HuH-7.5 (cell line): ENCODE measurements around the gene MLPH.

ENCODE experiments used
- DNase-seq: peaks from one replicate; pipeline ENCODE4 v3.0.0; 2011; ENCODE audit warnings: low spot score

MLPH gene, protein sequence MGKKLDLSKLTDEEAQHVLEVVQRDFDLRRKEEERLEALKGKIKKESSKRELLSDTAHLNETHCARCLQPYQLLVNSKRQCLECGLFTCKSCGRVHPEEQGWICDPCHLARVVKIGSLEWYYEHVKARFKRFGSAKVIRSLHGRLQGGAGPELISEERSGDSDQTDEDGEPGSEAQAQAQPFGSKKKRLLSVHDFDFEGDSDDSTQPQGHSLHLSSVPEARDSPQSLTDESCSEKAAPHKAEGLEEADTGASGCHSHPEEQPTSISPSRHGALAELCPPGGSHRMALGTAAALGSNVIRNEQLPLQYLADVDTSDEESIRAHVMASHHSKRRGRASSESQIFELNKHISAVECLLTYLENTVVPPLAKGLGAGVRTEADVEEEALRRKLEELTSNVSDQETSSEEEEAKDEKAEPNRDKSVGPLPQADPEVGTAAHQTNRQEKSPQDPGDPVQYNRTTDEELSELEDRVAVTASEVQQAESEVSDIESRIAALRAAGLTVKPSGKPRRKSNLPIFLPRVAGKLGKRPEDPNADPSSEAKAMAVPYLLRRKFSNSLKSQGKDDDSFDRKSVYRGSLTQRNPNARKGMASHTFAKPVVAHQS

DNA sequence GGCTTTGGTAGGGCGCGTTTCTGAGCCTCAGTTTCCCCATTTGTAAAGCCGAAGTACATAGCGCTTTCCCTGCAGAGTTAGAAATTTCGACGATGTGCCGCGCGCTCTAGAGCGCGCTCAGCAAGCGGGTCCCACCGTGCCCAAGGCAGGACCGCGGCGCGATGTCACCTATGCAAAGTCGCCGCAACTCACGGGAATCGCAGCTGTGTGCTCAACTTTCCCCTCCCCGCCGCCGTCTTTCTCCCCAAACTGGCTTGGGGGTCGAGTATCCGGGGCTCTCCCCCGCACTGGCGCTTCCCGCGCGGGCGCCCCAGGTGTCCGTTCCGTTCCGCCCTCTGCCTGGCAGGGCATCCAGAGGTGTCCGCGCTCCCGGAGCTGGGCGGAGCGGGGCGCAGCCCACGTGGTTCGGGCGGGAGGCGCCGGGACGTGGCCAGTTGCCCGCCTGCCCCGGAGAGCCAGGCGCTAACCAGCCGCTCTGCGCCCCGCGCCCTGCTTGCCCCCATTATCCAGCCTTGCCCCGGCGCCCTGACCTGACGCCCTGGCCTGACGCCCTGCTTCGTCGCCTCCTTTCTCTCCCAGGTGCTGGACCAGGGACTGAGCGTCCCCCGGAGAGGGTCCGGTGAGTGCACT is at the start of gene MLPH:
Gene MLPH, plus strand, starts transcription at position 433 of the 630 bp plus-strand sequence. CDS start 6,176 bp downstream, outside the sequence.
- no peak for DNase-seq

DNA sequence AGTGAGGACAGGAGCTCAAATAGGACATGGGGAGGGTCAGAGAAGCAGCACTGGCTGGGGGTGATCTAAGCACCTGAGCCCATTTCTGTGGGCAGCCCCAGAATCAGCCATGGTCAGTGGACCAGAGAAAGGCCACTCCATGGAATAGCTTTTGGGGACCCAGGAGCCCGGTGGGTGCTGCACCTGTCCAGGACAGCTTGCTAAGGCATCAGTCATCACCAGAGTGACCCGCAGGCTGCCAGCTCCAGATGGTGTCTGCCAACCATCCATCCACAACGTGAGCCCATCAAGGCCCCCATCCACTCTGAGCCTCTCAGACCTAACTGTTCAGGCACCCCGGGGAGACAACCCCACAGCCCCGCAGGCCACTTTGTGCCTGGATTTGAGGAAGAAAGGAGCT is 49.5 kb upstream of the MLPH start:
- DNase-seq = no peak

DNA sequence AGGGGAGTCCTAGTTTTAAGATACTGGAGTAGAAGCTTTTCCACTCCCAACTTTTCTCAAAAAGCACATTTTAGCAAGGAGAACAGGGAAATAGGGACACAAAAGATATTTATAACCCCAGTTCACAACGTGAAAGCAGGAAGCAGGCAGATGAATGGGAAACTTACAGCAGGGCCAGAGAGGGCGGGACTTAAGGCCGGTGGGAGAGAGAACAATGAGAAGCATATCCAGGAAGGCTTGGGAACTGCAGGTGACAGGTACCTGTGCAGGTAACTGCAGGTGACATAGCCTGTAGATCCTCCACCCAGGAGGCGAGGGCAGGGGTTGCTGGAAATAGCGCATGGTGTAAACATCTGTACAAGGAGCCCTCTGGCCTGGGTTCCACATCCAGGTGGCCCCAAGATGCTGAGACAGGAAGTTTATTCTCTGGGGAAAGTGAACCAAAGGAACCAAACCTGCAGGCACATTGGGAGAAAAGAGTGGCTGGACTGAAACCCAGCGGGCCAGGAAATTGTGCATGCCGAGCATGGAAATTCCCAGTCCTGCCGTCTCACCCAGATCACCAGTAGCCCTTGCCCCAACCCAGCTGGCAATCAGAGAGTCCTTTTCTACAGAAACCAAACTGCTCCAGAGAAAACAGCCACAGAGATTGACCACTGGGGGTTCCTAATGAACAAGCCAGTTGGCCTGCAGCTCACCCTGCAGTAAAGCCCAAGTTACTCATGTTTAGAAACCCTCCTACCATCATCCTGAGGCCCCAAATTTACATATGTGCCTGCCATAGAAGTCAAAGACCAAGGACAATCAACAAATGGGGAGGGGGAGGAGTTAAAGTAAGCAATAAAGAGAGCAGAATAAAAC is 48.7 kb upstream of the MLPH start:
- DNase-seq = no peak

DNA sequence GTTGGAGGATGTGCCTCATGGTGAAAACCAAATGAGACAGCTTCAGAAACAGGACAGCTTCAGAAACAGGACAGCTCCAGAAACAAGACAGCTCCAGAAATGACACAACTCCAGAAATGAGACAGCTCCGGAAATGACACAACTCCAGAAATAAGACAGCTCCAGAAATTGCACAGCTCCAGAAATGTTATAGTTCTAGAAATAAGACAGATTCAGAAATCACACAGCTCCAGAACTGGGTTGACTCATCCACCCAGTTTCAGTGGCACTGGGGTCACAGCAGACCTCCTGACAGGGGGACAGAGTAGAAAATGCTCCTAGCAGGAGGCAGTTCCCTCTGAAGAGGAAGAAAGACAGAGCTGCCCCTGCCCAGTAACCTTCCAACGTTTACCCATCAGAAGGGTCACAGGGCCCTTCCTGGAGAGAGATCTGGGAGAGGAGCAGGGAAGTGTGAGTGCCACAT is 46.2 kb upstream of the MLPH start:
- DNase-seq = no peak

DNA sequence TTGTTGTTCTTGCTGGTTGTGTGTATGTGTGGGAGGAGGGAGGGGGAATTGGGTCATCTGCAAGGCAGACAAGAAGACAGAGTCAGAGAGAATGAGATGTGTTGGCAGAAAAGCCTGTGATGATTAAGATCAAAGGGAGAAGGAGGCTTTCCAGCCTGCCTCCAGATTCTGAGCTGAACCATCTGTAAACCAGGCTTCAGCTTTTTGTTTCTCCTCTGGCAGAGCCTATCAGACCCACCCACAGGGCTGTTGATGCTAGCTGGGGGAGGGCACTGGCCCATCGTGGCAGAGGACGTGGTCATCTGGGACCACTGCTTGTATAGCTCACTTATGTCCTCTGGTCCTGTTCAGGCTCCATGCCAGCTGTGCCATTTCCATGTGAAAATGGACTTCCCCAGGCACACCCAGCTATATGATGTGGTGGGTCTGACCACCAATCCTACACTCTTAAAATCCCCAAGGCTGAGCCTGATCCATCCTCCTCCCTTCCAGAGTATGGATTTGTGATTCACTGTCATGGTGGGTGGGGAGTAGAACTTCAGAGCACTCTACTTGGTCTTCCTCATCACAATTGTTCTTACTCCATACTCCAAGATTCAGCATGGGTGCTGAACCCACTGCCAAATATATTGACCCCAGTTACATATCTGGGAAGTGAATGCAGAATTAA is 45.3 kb upstream of the MLPH start:
- DNase-seq = no peak

DNA sequence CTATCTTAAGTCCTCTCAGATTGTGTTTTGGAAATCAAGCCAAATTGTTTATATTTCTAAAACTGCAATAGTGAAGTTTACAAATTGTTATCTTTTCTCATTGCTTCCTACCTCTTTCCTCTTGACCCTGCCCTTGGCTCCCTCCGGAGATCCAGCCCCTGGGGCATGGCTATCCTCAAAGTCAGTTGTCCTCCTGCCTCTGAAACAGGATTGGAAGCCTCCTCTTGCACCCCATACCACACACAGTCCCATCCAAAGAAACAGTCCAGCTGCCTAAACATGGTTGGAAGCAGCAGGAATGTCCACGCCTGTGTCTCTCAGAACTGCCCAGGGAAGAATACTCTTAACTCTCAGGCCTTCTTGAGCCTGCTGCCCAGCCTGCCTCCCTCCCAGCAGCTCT is 43.0 kb upstream of the MLPH start:
- no peak for DNase-seq

DNA sequence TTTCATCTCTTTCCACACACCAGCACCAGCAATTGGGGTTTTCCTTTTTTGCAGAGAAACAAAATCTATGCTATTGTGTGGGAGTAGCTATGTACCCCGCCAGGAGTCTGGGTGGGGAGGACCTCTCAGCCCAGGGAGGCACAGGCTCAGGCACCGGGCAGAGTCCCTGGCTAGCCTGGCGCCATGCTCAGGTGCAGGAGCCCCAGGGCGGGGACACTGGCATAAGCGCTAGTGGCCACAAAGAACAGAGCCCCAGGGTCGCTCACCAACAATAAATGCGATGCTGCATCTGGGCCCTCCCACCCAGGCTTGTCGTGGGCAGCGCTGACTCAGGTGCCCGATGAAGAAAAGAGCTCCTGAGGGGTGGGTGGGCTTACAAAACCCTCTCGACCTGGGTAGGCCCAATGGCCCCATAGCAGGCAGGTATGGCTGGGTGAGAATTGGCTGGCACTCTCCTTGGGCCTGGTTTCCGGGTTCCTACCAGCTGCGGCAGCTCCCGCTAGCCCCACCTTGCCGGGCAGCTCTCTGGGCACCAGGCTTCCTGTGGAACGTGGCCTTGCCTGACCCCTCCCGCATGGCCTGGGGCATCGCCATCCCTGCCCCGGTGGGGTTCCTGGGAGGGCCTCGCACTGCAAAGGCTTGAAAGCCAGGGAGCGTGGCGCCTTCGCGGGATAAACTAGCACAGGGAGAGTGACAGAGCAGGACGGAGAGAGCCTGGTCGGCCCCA is 41.3 kb upstream of the MLPH start:
- no peak for DNase-seq

DNA sequence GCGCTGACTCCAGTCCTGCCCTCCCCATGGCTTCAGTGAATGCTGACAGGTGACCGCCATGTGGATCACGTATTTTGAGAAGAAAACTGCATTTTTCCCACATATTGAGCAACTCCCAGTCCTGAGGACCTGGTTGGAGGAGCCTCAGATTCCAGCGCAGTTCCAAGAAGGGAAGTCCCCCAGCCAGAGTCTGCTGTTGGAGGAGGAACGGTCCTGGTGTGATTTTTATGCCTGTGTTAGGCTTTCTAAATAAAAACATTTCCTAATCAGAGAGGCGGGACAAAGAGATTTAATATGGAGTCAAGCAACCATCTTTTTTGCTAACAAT is 40.7 kb upstream of the MLPH start:
- DNase-seq = no peak

DNA sequence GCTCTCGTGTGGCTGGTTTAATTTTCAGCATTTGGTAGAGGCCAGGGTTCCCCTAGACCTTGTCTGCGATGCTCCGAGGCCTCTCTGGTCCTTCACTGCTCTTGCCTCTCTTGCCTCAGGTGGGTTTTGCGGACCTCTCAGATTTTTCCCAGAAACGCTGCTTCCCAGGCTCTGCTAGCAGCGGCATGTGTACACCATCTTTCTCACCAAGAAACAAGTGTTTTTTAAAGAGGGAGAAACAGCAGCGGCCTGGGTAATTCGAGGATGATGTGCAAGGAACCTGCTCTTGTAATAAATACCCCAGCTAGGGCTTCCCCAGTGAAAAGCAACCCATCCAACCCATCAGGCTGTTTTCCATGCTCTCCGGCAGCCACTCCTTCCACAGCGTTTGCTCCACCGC is 39.6 kb upstream of the MLPH start:
- DNase-seq = no peak

DNA sequence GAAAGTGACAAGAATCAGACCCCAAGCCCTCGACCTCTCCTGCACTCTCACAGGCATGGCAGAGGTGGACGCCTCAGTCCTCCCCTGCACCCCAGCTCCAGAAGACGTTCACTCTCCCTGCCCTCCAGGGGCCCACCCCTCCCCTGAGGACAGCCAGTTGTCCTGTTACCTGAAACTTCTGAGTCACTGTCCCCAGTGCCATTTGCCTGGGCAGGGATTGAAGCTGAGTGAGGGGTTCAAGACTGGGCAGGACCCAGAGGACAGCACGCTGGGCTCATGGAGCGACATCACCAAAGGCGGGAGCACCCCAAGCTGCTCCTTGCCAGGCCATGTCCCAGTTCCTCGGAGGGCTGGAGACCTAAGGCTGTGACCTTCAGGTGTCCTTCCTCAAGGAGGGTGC is 38.9 kb upstream of the MLPH start:
- no peak for DNase-seq

DNA sequence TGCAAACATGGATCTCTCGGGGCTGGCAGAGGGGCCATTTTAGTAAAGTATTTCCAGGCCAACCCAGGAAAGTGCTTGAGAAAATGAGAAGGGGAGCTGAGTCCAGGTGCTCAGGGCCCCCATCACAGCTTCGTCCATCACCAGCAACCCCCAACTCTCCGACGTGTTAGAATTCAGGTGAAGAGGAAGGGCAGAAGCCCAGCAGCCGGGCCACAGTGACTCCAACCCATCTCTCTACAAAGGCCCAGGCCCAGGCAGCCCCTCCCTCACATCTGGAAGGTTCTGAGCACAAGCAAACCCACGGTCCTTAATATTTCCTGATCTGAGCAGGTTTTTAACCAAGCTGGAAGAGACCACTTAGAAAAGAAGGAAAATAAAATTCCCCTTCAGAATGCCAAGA is 38.4 kb upstream of the MLPH start:
- no peak for DNase-seq

DNA sequence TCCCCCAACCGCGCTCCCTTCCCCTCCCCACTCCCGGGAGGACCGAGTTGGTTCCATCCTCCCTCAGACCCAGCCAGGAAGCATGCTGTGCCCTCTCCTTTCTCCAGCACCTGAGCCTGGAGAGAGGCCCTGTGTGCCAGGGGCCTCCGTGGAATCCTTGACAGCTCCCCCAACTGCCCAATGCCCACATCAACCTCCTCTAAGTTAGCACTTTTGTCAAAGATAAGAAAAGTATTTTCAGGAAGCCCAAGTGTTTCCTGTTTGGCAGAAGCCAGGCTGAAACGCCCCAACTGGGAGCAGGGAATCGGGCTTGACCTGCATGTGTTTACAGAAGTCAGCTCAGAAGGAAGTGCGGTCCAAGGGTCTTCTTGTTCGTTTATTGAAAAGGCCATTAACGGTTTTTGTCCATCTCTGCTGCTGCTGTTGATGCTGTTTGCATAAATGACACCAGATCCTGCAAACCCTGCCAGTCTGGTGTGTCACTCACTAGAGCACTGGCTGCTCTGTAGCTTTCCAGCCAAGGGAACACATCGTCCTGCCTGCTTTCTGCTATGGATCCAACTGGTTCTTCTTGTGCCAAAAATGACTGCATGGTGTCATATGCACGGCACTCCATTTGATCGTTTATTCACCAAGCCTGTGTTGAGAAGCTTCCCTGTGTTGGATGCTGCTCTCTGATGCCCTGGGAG is 37.7 kb upstream of the MLPH start:
- no peak for DNase-seq

DNA sequence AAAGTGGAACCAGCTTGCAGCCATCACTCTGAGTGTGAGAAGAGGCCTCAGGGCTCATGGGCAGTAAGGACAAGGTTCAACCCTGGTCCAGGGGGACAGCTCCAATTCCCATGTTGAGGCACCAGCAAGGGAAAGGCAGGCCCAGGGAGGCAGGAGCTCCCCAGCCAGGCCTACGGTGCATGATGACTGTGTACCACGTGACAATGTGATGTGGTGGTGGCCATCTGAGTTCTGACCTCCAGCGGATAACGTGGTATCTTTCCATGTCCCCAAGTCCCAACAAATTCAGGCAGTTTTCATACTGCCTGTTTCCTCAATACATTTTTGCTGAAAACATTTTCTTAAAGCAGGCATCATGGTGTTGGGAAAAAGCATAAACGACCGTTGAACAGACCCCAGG is 36.9 kb upstream of the MLPH start:
- DNase-seq = no peak

DNA sequence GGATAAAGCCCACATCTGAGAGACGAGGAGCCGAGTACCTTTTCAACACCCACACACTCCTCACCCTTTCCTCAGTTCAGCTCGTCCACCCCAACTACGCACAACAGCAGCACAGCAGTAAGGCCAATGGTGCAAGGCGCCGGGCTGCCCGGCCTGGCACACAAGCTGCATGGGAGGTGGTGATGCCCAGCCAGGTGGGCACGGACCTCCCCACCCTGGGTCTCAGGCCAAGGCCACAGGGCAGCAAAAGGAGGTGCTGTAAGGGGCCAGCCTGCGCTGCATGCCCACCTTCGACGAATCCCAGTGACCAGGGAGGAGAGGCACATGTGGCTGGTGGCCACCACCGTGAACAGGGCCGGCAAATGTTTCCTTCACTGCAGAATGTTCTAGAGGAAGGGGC is 36.5 kb upstream of the MLPH start:
- DNase-seq = no peak

DNA sequence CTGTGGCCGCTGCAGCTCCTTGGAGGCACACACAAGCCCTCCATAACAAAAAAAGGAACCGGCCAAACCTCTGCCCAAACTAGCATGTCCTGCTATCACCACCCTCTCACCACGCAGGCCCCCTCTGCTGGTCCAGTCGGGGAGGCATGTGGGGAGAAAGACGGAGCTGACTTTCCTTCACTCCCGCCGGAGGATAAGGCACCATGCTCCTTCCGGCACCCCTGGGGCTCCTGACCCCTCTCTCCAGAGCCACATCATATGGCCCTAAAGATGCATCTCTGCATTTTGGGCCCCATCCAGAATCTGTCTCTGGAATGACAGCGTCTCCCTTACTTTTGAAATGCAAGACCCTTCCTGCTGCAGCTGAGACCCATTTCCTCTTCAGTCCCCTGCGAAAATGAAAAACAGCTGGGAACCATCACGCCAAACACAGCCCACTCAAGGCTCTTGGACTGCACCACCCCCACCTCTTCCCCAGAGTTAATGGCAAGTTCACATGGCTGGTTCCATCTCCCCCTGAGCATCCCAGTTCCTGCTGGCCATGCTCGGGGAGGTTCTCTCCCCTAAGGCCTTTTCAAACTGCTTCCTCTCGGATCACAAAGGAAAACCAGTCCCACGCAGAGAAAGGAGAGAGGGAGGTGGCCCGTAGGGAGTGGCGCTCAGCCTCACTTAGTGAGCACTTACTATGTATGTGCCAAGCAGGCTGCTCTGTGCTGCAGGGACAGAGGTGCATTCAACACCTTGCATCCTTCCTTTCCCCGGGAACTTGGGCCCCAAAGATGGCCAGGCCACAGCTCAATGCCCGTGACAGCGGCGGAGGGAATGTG is 35.2 kb upstream of the MLPH start:
- no peak for DNase-seq

DNA sequence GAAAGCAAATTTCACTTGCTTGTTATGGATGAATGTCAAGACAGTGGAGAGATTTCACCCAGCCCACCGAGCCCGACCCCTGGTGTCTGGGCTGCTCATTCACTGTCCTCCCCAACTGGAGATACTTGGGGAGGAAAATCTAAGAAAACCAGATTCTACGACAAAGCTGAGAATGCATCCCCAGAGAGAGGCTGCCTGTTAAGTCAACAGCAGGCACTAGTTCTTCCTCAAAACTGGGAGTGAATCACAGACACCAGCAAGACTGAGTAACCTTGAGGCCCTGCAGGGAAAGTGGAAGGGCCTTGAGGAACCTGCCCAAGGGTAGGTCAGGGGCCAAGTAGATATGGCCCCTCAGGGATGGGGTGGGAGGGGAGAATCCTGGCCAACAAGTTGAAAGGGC is 34.2 kb upstream of the MLPH start:
- DNase-seq = no peak

DNA sequence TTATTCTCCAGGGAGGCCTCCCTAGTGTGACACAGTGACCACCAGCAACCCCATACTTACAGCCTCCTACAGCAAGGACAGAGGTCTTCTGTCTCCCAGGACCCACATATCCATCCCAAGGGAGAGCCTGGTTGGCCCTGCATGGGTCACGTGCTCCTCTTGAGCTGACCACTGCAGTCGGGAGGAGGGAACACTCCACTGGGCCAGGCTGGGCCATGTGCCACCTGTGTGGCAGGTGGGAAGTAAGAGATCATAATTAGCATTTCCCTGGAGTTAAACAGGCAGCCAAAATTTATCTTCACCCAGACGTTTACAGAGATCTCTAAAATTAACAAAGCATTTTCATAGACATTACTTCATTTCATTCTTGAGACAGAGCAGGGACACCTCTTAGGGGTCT is 33.4 kb upstream of the MLPH start:
- no peak for DNase-seq

DNA sequence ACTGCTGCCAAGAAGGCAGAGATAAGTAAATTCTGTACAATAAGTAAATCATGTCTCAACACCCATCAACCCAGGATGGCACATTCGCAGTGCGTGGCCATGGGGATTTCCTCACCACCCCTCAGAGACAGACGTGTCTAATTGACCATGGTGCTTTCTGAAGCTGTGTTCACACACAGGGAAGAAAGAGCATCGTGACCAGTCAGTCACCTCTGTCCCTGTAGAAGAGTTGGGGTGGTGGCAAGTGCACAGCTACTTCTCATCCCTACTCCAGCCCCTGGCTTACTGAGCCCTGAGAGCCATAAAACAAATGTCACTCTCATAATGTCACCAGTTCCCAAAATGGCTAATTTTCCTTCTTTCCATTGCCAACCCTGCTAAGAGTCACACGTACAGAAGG is 31.3 kb upstream of the MLPH start:
- no peak for DNase-seq

DNA sequence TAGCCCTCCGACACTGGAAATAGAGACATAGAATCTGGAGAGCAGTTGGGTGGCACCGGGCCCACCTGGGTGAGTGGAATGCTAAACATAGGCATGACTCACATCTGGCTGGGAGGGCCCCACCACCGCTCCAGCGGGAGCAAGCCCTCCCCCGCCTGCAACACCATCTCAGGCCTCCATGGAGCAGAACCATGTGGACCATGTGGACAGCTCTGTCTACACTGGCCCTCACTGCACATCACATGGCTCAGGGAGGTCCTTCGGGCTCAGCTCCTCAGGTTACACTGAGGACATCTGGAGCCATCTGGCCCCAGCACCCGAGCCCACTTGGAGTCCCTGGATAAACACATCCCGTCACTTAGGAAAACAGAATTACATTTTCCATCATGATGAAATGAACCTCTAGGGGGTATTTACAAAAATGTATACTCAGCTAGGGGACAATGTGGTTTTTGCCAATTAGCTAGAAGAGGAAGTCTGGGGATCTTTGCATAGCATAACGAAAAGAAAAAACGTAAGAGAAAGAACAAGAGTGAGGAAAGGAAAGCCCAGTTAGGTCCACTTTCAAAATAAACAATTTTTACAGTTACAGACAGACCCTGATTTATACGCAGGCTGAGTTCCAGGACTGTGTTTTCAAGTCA is 30.7 kb upstream of the MLPH start:
- DNase-seq = no peak
